GM12892 (cell line): ENCODE results near the gene MIOS.

Source experiments
- POLR2AphosphoS5 ChIP-seq: IDR thresholded peaks from 2 replicates; pipeline ENCODE4 v1.6.1; 2011; ENCODE audit warnings: low read depth, low read length, control low read depth
- TAF1 ChIP-seq: IDR thresholded peaks from 2 replicates; pipeline ENCODE4 v1.6.1; 2011; ENCODE audit warnings: low read depth, mild to moderate bottlenecking, control low read depth, low read length, borderline replicate concordance

- TF ChIP-seq TAF1 (no peak), POLR2AphosphoS5 (no peak)
Observed at GRCh38 chr7:7582596-7582995, 15.9 kb downstream of the MIOS start.
